Muscle layer of duodenum (tissue), 2 donors: ENCODE results near the gene MYH14.
A peak's percentile ranks its signal among the peaks of the same experiment; 100 is the strongest.

Experiments
- H3K27ac ChIP-seq: one replicate; pipeline ENCODE4 v1.7.0; 2013; ENCODE audit warnings: mild to moderate bottlenecking, low read length
- H3K27me3 ChIP-seq: one replicate; pipeline ENCODE4 v1.7.0; 2013; ENCODE audit warnings: low read depth, mild to moderate bottlenecking, control low read depth, low read length
- H3K36me3 ChIP-seq, 2 donors: one replicate each; pipeline ENCODE4 v1.7.0; 2013; ENCODE audit warnings: low read length in 2 of 2, control low read depth in 1 of 2, mild to moderate bottlenecking in 1 of 2; ENCODE audit not compliant: insufficient read depth in 2 of 2, control insufficient read depth in 1 of 2
- H3K4me1 ChIP-seq, 2 donors: one replicate each; pipeline ENCODE4 v1.7.0; 2013; ENCODE audit warnings: low read length in 2 of 2, mild to moderate bottlenecking in 2 of 2, control low read depth in 1 of 2, moderate library complexity in 1 of 2; ENCODE audit not compliant: insufficient read depth in 2 of 2, control insufficient read depth in 1 of 2
- H3K4me3 ChIP-seq, 2 donors: one replicate each; pipeline ENCODE4 v1.7.0; 2013; ENCODE audit warnings: low read length in 2 of 2, low read depth in 1 of 2, mild to moderate bottlenecking in 1 of 2
- H3K9me3 ChIP-seq, 2 donors: one replicate each; pipeline ENCODE4 v1.7.0; 2013; ENCODE audit warnings: low read length in 2 of 2, control low read depth in 1 of 2, mild to moderate bottlenecking in 1 of 2; ENCODE audit not compliant: control insufficient read depth in 1 of 2
- donor health status: healthy.

The MYH14 gene

DNA sequence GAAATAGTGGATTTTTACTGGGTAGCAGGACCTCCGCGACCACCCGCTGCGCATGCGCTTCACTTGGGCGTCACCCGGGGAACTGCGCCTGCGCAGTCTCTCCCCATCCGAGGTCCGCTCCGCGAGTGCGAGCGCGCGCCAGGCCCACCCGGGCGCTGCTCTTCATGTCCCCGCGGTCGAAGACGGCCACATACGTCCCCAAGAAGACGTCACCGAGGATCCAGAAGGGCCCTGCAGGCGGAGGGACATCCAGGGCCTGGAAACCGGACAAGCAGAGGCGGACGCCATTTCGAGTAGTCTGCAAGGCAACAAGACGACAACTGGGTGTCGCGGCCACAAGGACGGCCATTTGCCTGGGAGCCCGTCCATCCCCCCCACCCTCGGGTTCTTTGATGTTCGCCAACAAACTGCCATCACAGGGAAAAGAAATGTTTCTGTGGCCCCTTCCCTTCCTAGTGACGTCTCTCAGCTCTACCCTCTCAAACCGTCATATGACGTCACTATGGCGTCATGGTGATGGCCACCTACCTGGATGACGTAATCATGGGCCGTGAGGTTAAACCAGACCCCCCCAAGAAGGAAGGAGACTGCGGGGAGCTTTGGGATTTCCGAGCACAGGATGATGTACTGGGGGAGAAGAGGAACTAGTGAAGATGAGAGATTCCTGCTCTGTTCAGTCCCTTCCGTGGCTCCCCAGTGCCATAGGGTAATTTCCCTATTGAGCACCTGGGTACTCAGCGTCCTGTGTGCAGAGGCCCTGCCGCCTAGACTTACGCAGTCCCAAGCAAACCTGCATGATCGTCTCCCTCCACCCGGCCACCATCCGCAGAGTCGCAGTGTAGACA is 155.3 kb downstream of the MYH14 start:
- H3K27me3 ChIP-seq: no peaks in the 10 kb centered on the region
- peaks cover 0 to 2% of the 10 kb centered on the region in 2 donors for H3K4me1 ChIP-seq
- H3K9me3 ChIP-seq: no peaks in the 10 kb centered on the region
- H3K36me3 ChIP-seq: no peaks in the 10 kb centered on the region
- no peak overlapping the region for H3K27ac ChIP-seq
- H3K4me3 ChIP-seq: peak overlapping the region; percentile 59 to 63

DNA sequence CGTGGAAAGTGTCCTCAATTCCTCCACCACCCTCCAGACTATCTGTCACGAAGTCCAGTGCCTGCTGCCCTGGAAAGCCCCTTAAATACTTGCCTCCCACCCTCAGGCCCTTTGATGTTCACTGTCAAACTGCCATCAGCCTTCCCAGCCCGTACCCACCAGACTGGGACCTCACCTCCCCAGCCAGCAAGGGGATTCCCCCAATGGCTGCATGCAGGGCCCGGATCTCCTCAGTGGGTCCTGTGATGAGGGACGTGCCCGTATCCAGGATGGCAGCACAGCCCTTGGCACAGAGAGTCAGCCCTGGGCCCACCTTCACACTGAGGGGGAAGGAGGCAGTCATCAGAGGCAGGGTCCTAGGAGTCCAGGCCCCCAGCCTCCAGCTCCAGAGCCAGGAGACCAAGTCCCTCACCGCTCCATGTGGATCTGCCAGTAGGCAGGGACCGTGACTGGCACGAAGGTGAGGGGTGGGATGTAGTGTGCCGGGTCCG is 156.0 kb downstream of the MYH14 start:
- H3K4me1 ChIP-seq: peaks cover 0 to 2% of the 10 kb centered on the region in 2 donors
- H3K27me3 ChIP-seq: no peaks in the 10 kb centered on the region
- H3K4me3 ChIP-seq: no peak overlapping the region
- H3K36me3 ChIP-seq: no peaks in the 10 kb centered on the region
- H3K27ac ChIP-seq: no peak overlapping the region
- H3K9me3 ChIP-seq: no peaks in the 10 kb centered on the region
